Spleen (tissue), 7 donors: ENCODE measurements around the gene KDM4B.

Source experiments
- POLR2A ChIP-seq, 3 donors: fragments of 450-650 bp; IDR thresholded peaks; one replicate each; pipeline ENCODE4 v1.5.1; 2017; ENCODE audit warnings: antibody characterized with exemption in 3 of 3, mild to moderate bottlenecking in 1 of 3
- POLR2AphosphoS5 ChIP-seq, 3 donors: sonication (generic); formaldehyde crosslinking; IDR thresholded peaks; one replicate each; pipeline ENCODE4 v1.5.1; 2017; ENCODE audit warnings: antibody characterized with exemption in 3 of 3
- TF ChIP-seq, protein P1 (sequence below), 11 experiments: fragments of 200-600 bp in 7 of 11; fragments of 450-650 bp in 4 of 11; sonication (generic) in 4 of 11; IDR thresholded peaks in 8 of 11; conservative IDR thresholded peaks in 3 of 11; 1 replicate in 7 of 11; 2 replicates in 4 of 11; pipeline versions ENCODE4 v1.4.0 to v1.8.0; 2016 to 2021; ENCODE audit warnings: antibody characterized with exemption in 11 of 11, inconsistent platforms in 4 of 11, mild to moderate bottlenecking in 1 of 11
- donor health status: DM: no; HTN: no; CAD: no; lungs with moderate emphysema.
- donor health status: DM: no; HTN: no; CAD: no.
- donor health status: DM: no; HTN: no; CAD: no.

DNA sequence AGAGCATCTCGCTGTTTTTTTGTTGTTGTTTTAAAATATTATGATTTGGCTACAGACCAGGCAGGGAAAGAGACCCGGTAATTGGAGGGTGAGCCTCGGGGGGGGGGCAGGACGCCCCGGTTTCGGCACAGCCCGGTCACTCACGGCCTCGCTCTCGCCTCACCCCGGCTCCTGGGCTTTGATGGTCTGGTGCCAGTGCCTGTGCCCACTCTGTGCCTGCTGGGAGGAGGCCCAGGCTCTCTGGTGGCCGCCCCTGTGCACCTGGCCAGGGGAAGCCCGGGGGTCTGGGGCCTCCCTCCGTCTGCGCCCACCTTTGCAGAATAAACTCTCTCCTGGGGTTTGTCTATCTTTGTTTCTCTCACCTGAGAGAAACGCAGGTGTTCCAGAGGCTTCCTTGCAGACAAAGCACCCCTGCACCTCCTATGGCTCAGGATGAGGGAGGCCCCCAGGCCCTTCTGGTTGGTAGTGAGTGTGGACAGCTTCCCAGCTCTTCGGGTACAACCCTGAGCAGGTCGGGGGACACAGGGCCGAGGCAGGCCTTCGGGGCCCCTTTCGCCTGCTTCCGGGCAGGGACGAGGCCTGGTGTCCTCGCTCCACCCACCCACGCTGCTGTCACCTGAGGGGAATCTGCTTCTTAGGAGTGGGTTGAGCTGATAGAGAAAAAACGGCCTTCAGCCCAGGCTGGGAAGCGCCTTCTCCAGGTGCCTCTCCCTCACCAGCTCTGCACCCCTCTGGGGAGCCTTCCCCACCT lies 183.3 kb downstream of the KDM4B start:
- TF ChIP-seq POLR2A (IDR thresholded peaks at IDR 0.05): no peak
- TF ChIP-seq, protein P1, sequence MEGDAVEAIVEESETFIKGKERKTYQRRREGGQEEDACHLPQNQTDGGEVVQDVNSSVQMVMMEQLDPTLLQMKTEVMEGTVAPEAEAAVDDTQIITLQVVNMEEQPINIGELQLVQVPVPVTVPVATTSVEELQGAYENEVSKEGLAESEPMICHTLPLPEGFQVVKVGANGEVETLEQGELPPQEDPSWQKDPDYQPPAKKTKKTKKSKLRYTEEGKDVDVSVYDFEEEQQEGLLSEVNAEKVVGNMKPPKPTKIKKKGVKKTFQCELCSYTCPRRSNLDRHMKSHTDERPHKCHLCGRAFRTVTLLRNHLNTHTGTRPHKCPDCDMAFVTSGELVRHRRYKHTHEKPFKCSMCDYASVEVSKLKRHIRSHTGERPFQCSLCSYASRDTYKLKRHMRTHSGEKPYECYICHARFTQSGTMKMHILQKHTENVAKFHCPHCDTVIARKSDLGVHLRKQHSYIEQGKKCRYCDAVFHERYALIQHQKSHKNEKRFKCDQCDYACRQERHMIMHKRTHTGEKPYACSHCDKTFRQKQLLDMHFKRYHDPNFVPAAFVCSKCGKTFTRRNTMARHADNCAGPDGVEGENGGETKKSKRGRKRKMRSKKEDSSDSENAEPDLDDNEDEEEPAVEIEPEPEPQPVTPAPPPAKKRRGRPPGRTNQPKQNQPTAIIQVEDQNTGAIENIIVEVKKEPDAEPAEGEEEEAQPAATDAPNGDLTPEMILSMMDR (IDR thresholded peaks at IDR 0.05 in 8 of 11, conservative IDR thresholded peaks at IDR 0.05 in 3 of 11): no peak
- TF ChIP-seq POLR2AphosphoS5 (IDR thresholded peaks at IDR 0.05): peak in 1 of 3 donors; percentile 26
